GM10266 (cell line): ENCODE data around the gene SPATS1.

ENCODE experiments used
- DNase-seq: peaks from one replicate; pipeline ENCODE4 v3.0.0; 2012; ENCODE audit errors: extremely low spot score
- CTCF ChIP-seq: IDR thresholded peaks from 2 replicates; pipeline ENCODE4 v1.5.1; 2012; ENCODE audit warnings: mild to moderate bottlenecking, low read depth; ENCODE audit not compliant: control insufficient read depth, insufficient read depth; ENCODE audit errors: missing control alignments

SPATS1 gene

GRCh38 chr6:44300292-44300823 is 42.1 kb upstream of the SPATS1 start:
- no peak for DNase-seq
- TF ChIP-seq CTCF = no peak

GRCh38 chr6:44301106-44301505 is 41.3 kb upstream of the SPATS1 start:
- TF ChIP-seq CTCF = no peak

GRCh38 chr6:44301782-44302564 is 40.5 kb upstream of the SPATS1 start:
- TF ChIP-seq CTCF = no peak
- no peak for DNase-seq

More at GRCh38 chr6:44301106-44301505, 41.3 kb upstream of the SPATS1 start:
- no peak for DNase-seq

- no peak for DNase-seq
- TF ChIP-seq CTCF = no peak
Observed at GRCh38 chr6:44302856-44303255, 39.6 kb upstream of the SPATS1 start.

- TF ChIP-seq CTCF = no peak
- no peak for DNase-seq
Observed at GRCh38 chr6:44303842-44304241, 38.6 kb upstream of the SPATS1 start.

- peak; percentile 66 for TF ChIP-seq CTCF
- peak; percentile 70 for DNase-seq
Observed at GRCh38 chr6:44304282-44305199, 37.9 kb upstream of the SPATS1 start.
